Bronchial epithelial cell (primary cell): ENCODE measurements around the gene RPUSD3. TPM values are rescaled to one million over a fixed set of nuclear protein-coding genes. Genes with fewer than 3 reads are reported as not detected.
"Not testable (repeated sequence)": the region's sequence is repeated elsewhere in the genome, so short reads cannot be mapped to it uniquely, and the experiment has no call there.

Experiments
- DNase-seq: peaks from one replicate; pipeline ENCODE4 v3.0.0-alpha.2; 2010; ENCODE audit warnings: low read depth
- FAIRE-seq: peaks from 2 replicates; lab custom pipeline; 2011; peaks lifted over from hg19 to GRCh38; lab: Jason Lieb, UNC
- H3K27me3 ChIP-seq: 2 replicates; pipeline ENCODE4 v1.5.1; 2011; ENCODE audit warnings: low read length; ENCODE audit not compliant: control insufficient read depth, insufficient read depth
- H3K36me3 ChIP-seq: 2 replicates; pipeline ENCODE4 v1.5.1; 2011; ENCODE audit warnings: low read length; ENCODE audit not compliant: control insufficient read depth, insufficient read depth
- H3K4me3 ChIP-seq: 2 replicates; pipeline ENCODE4 v1.5.1; 2011; ENCODE audit warnings: mild to moderate bottlenecking, low read depth, low read length, control low read depth
- total RNA-seq: library from RNA; depleted of rRNA; stranded (reverse); fragments of >200 nt; gene quantifications from 2 replicates; pipeline ENCODE4 v1.2.1, GENCODE V29; 2014
- TF ChIP-seq, protein P1 (sequence below): IDR thresholded peaks from 2 replicates; pipeline ENCODE4 v1.5.1; 2011; ENCODE audit warnings: mild to moderate bottlenecking, moderate library complexity, low read length, control low read depth, inconsistent platforms; ENCODE audit not compliant: insufficient read depth, severe bottlenecking

Gene RPUSD3
- total RNA-seq, 1 donor from 2014 or later = 34.5 TPM

DNA sequence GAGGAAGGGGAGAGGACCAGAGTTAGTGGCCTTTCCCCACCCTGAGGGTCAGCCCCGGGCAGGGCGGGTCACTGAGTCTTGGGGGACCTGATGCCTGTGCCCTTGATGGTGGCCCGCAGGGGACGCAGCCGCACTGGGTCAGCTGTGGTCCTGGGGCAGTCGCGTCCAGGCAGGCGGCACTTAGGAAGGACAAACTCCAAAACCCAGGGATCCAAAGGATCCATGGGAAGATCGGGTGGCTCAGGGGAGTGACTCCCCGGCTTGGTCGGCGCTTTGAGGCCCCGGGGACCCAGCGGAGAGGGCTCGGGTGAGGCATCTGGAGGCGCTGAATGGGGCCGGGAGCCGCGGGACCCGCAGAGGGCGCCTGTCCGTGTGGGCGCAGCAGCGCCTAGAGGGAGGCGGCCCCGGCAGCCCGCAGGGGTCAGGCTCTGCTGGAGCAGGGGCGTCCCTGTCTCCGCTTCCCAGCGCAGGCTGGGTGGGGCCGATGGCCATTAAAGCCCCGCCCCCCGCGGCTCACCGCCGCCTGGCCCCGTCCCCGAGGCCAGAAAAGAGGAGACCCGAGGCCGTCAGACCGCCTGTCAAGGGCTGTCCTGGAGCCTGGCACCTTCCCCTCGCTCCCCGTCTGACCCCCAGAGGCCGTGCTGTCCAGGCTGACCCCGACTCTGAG, 18.7 kb upstream of the RPUSD3 start:
- TF ChIP-seq, protein P1, sequence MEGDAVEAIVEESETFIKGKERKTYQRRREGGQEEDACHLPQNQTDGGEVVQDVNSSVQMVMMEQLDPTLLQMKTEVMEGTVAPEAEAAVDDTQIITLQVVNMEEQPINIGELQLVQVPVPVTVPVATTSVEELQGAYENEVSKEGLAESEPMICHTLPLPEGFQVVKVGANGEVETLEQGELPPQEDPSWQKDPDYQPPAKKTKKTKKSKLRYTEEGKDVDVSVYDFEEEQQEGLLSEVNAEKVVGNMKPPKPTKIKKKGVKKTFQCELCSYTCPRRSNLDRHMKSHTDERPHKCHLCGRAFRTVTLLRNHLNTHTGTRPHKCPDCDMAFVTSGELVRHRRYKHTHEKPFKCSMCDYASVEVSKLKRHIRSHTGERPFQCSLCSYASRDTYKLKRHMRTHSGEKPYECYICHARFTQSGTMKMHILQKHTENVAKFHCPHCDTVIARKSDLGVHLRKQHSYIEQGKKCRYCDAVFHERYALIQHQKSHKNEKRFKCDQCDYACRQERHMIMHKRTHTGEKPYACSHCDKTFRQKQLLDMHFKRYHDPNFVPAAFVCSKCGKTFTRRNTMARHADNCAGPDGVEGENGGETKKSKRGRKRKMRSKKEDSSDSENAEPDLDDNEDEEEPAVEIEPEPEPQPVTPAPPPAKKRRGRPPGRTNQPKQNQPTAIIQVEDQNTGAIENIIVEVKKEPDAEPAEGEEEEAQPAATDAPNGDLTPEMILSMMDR = peak; percentile 50
- no peak for DNase-seq
- FAIRE-seq = no peak
- peak overlapping the region; percentile 23 for H3K4me3 ChIP-seq
- no peaks in the 10 kb centered on the region for H3K36me3 ChIP-seq
- peaks cover 3% of the 10 kb centered on the region for H3K27me3 ChIP-seq

DNA sequence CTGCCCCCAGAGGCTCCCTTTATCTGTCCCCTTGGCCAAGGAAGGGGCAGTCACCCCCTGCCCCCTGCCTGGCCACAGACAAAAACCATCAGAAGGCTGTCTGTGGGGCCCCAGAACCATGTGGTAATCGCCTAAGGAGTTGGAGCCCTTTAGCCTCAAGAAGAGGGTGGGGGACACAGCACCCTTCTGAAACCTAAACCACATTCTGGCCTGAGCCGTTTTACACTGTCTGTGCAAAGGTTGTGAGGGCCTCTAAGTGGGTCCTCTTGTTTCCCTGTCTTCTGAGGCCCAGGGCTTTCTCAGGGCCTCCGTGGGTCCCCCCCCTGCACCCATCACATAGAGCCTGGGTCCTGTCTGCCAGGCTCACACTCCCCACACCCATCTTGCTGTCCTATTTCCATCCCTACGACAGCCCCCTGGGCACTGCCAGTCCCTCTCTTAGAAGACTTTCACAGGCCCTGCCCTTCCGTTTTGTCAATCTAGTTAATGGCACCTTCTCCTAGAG, 17.9 kb upstream of the RPUSD3 start:
- Histone ChIP-seq H3K4me3 (no peak overlapping the region), H3K36me3 (no peaks in the 10 kb centered on the region), H3K27me3 (peaks cover 3% of the 10 kb centered on the region)
- FAIRE-seq (no peak), DNase-seq (no peak)
- TF ChIP-seq, protein P1 = no peak

DNA sequence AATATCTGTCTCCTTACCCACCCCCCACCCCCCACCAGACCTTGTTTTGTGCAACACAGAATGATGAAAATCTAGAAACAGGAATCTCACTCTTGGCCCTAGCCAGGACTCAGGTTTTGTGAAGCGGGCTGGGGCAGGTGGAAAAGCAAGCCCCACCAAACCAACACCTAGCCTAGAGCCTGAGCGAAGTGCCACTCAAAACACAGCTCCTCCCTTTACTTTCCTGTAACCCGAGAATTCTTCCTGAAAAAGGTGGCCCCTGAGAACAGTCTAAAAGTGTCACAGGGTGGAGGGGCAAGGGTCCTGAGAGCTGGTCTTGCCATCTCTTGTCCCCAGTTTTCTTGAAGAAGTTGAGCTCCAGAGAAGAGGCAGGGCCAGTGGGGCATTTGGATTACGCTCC, 17.4 kb upstream of the RPUSD3 start:
- DNase-seq (no peak), FAIRE-seq (no peak)
- no peaks in the 10 kb centered on the region for H3K36me3 ChIP-seq
- peaks cover 3% of the 10 kb centered on the region for H3K27me3 ChIP-seq
- no peak overlapping the region for H3K4me3 ChIP-seq
- TF ChIP-seq, protein P1 = no peak

DNA sequence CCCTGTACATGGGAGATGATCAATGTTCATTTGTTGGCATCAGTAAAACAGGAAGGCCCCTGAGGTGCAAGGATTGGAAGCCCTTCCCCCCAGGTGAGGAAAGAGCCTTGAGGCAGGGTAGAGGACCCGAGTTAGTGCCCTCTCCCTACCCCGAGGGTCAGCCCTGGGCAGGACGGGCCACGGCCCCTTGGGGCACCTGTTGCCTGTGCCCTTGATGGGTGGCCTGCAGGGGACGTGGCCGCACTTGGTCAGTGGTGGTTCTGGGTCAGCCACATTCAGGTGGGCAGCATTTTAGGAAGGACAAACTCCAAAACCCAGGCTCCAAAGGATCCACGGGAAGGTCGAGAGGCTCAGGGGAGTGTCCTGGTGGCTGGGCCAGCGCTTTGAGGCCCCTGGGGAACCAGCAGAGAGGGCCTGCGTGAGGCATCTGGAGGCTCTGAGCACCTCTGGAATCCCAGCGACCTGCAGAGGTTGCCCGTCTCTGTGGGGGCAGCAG, 15.8 kb upstream of the RPUSD3 start:
- Histone ChIP-seq H3K4me3 (no peak overlapping the region), H3K27me3 (peaks cover 3% of the 10 kb centered on the region), H3K36me3 (no peaks in the 10 kb centered on the region)
- no peak for FAIRE-seq
- TF ChIP-seq, protein P1 = no peak
- DNase-seq = no peak

DNA sequence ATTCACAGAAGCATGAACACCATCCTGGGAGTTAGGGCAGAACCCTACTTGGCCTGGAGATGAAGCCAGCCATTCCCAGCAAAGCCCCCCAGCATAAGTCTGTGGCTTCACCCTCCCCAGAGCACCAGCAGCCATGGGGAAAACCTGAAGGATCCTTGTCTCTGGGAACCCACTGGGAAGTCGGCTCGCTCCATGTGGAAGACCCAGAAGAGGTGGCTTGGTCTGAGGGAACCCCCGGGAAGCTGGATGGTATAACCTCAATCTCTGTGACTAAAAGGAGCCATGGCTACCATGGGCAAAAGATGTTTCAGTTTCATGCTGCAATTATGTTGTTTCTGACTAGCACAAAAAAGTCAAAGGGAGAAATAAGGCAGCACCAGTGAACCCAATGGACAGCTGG, 11.8 kb upstream of the RPUSD3 start:
- TF ChIP-seq, protein P1 = no peak
- FAIRE-seq = no peak
- Histone ChIP-seq H3K27me3 (no peaks in the 10 kb centered on the region), H3K36me3 (no peaks in the 10 kb centered on the region), H3K4me3 (no peak overlapping the region)
- no peak for DNase-seq

DNA sequence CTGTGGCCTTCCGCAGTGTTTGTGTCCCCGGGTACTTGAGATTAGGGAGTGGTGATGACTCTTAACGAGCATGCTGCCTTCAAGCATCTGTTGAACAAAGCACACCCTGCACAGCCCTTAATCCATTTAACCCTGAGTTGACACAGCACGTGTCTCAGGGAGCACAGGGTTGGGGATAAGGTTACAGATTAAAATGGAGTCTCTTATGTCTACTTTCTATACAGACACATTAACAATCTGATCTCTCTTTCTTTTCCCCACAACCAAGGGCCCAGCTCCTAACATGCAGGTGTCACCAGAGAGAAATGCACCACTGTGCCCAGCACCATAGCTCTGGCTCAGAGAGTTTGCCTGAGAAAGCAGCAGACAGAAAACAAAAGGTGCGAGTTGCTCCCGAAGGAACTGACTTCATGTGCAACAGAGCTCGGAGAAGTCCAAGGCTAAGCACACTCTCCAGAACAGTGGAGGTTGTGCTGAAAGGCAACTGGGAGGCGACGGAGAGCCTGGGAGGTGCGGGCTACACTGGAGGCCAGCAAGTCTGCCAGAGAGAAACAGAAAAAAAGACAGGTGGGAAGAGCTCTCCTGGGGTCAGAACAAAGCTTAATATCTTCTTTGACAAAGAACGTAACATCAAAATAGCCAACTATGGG, 10.6 kb upstream of the RPUSD3 start:
- FAIRE-seq, H3K27me3 ChIP-seq, H3K4me3 ChIP-seq, H3K36me3 ChIP-seq, DNase-seq: not testable (repeated sequence)
